H1 (cell line): ENCODE results near the gene CAPZB. TPM values are rescaled to one million over a fixed set of nuclear protein-coding genes. Genes with fewer than 3 reads are reported as not detected.

Experiments used
- CEBPB ChIP-seq: IDR thresholded peaks from 2 replicates; pipeline ENCODE4 v1.6.1; 2012; ENCODE audit warnings: low read depth, low read length
- CHD1 ChIP-seq: IDR thresholded peaks from 2 replicates; pipeline ENCODE4 v1.6.1; 2012; ENCODE audit warnings: low read depth, low read length, improper control_type of control experiment
- GTF2F1 ChIP-seq: IDR thresholded peaks from 2 replicates; pipeline ENCODE4 v1.6.1; 2012; ENCODE audit warnings: low read depth, low read length, improper control_type of control experiment, borderline replicate concordance
- RFX5 ChIP-seq: IDR thresholded peaks from 2 replicates; pipeline ENCODE4 v1.6.1; 2011; ENCODE audit warnings: low read depth, low read length, improper control_type of control experiment, borderline replicate concordance
- RXRA ChIP-seq: IDR thresholded peaks from 2 replicates; pipeline ENCODE4 v1.6.1; 2011; ENCODE audit warnings: low read depth, mild to moderate bottlenecking, low read length, moderate library complexity; ENCODE audit not compliant: insufficient read depth
- SIN3A ChIP-seq, 2 experiments: IDR thresholded peaks in 1 of 2; conservative IDR thresholded peaks in 1 of 2; 2 replicates each; pipeline ENCODE4 v1.6.1; 2011 to 2012; ENCODE audit warnings: low read length in 2 of 2, improper control_type of control experiment in 1 of 2, low read depth in 1 of 2, mild to moderate bottlenecking in 1 of 2
- polyA plus RNA-seq, 7 experiments: library from polyadenylated mRNA; depleted of rRNA in 3 of 7; stranded (reverse) in 5 of 7; unstranded in 2 of 7; fragments of >200 nt in 5 of 7; fragments of 200-250 nt in 2 of 7; gene quantifications; 1 replicate in 5 of 7; 2 replicates in 1 of 7; 4 replicates in 1 of 7; pipeline versions ENCODE4 v1.2.1 to v1.2.3, GENCODE V29; 2011 to 2013; ENCODE audit warnings: missing spikeins in 2 of 7, mixed read lengths in 2 of 7
- total RNA-seq: library from RNA; stranded (reverse); fragmentation: NEBNext Ultra II Directional; extraction: Animal tissue kit (Norgen Biotek cat#: 25700); gene quantifications from 2 replicates; pipeline ENCODE4 v1.2.1, GENCODE V29; 2021

CAPZB gene
- total and polyA plus RNA-seq, 2 of the 8 experiments (the other 6 are each of a cell fraction or from before 2014, with no cell fraction given), result 162 to 371 TPM

- no peak for TF ChIP-seq RXRA
- TF ChIP-seq SIN3A (conservative IDR thresholded peaks at IDR 0.05 in 1 of 2, IDR thresholded peaks at IDR 0.05 in 1 of 2; ENCODE audit: low read depth in 1 of 2, low read length in 2 of 2), result no peak
- TF ChIP-seq CHD1, result no peak
- no peak for TF ChIP-seq GTF2F1
- no peak for TF ChIP-seq RFX5
- no peak for TF ChIP-seq CEBPB
Measured at GRCh38 chr1:19435851-19436455, 49.4 kb downstream of the CAPZB start (continued).
